GM12892 (cell line): ENCODE results near the gene IFNAR2.

Experiments used
- POLR2A ChIP-seq: IDR thresholded peaks from 2 replicates; pipeline ENCODE4 v1.6.1; 2011; ENCODE audit warnings: low read depth, low read length, control low read depth
- POLR2AphosphoS5 ChIP-seq: IDR thresholded peaks from 2 replicates; pipeline ENCODE4 v1.6.1; 2011; ENCODE audit warnings: low read depth, low read length, control low read depth
- TAF1 ChIP-seq: IDR thresholded peaks from 2 replicates; pipeline ENCODE4 v1.6.1; 2011; ENCODE audit warnings: low read depth, mild to moderate bottlenecking, control low read depth, low read length, borderline replicate concordance

GRCh38 chr21:33229099-33229783, 497 bp upstream of the IFNAR2 start:
- TF ChIP-seq POLR2A (no peak), POLR2AphosphoS5 (no peak), TAF1 (no peak)
